CD4-positive, alpha-beta T cell (primary cell): ENCODE measurements around the gene HOOK2. TPM values are rescaled to one million over a fixed set of nuclear protein-coding genes. Genes with fewer than 3 reads are reported as not detected.

Experiments
- ATAC-seq: fragments of 200-7000 bp; cut with Tn5 transposase; one replicate; pipeline ENCODE4 v1.10.0; 2022; ENCODE audit warnings: mild to moderate bottlenecking; ENCODE audit not compliant: poor library complexity
- CTCF ChIA-PET: fragments of 350-600 bp; sonication (Branson Sonifier 250); formaldehyde crosslinking; loops from one replicate; lab custom pipeline; 2021; ENCODE audit warnings: antibody characterized with exemption, inconsistent platforms; lab: Charles Lee
- POLR2A ChIA-PET: fragments of 350-600 bp; sonication (Branson Sonifier 250); formaldehyde crosslinking; loops from one replicate; lab custom pipeline; 2021; ENCODE audit warnings: antibody characterized with exemption, inconsistent platforms; lab: Charles Lee
- DNase-seq, 14 experiments: peaks; one replicate each; pipeline ENCODE4 v3.0.0-alpha.2; 2013 to 2020; ENCODE audit warnings: mixed read lengths in 2 of 14
- H3K27ac ChIP-seq, 2 donors: one replicate each; pipeline versions ENCODE4 v1.5.1 to v1.7.0; 2013; ENCODE audit warnings: low read length in 2 of 2, low read depth in 1 of 2, mild to moderate bottlenecking in 1 of 2
- H3K27me3 ChIP-seq, 2 experiments: 1 replicate in 1 of 2; 2 replicates in 1 of 2; pipeline versions ENCODE4 v1.6.1 to v1.7.0; 2013; ENCODE audit warnings: low read length in 2 of 2, control low read depth in 1 of 2, mild to moderate bottlenecking in 1 of 2, moderate library complexity in 1 of 2; ENCODE audit not compliant: insufficient read depth in 2 of 2, control insufficient read depth in 1 of 2
- H3K36me3 ChIP-seq: one replicate; pipeline ENCODE4 v1.6.1; 2013; ENCODE audit warnings: low read length, control low read depth; ENCODE audit not compliant: insufficient read depth
- H3K4me1 ChIP-seq: one replicate; pipeline ENCODE4 v1.6.1; 2013; ENCODE audit warnings: low read length, control low read depth; ENCODE audit not compliant: insufficient read depth
- H3K4me3 ChIP-seq: one replicate; pipeline ENCODE4 v1.5.1; 2013; ENCODE audit warnings: mild to moderate bottlenecking, low read length, moderate library complexity
- H3K9me3 ChIP-seq, 2 experiments: 1 replicate in 1 of 2; 2 replicates in 1 of 2; pipeline versions ENCODE4 v1.6.1 to v1.7.0; 2013; ENCODE audit warnings: low read length in 2 of 2, mild to moderate bottlenecking in 2 of 2, control low read depth in 1 of 2, moderate library complexity in 1 of 2; ENCODE audit not compliant: control insufficient read depth in 1 of 2, insufficient read depth in 1 of 2
- H3K27ac Mint-ChIP-seq: one replicate; pipeline ENCODE4 v1.8.0; 2020; ENCODE audit warnings: mixed read lengths
- H3K27me3 Mint-ChIP-seq: one replicate; pipeline ENCODE4 v1.8.0; 2021; ENCODE audit warnings: mixed read lengths
- H3K36me3 Mint-ChIP-seq: one replicate; pipeline ENCODE4 v1.8.0; 2021; ENCODE audit warnings: low read depth, mixed read lengths
- H3K4me1 Mint-ChIP-seq: one replicate; pipeline ENCODE4 v1.8.0; 2021; ENCODE audit warnings: low read depth, mixed read lengths
- H3K4me3 Mint-ChIP-seq: one replicate; pipeline ENCODE4 v1.8.0; 2020; ENCODE audit warnings: mild to moderate bottlenecking, mixed read lengths
- H3K9me3 Mint-ChIP-seq: one replicate; pipeline ENCODE4 v1.8.0; 2020; ENCODE audit warnings: mixed read lengths
- CTCF ChIP-seq: fragments of 200-600 bp; IDR thresholded peaks from one replicate; pipeline ENCODE4 v1.8.0; 2022; ENCODE audit warnings: antibody characterized with exemption, mild to moderate bottlenecking
- intact Hi-C, 2 experiments: fragments of 100-400 bp; cut with DNase I in 1 of 2; cut with micrococcal nuclease in 1 of 2; formaldehyde crosslinking; loops; one replicate each; pipeline versions ENCODE4 v1.15.1 to v1.9.0; 2023 to 2025; cut with DNase I, micrococcal nuclease
- total RNA-seq, 174 experiments: library from RNA in 2 of 174; stranded (reverse) in 2 of 174; gene quantifications; one replicate each; pipeline ENCODE4 v1.2.3 and lab custom pipeline; 2021 to 2026

Gene HOOK2
- total RNA-seq, 2 experiments from 2014 or later = 14.8 to 17.0 TPM

GRCh38 chr19:12794196-12794941, 19.0 kb upstream of the HOOK2 start:
- intact Hi-C loops = loop anchor here in 1 of 2 experiments (5.0 kb wide), 1 partner anchor 127 kb away; the partner anchor contains the start of genes MAN2B1 and WDR83
- POLR2A ChIA-PET = interaction anchor here (0.9 to 8.3 kb wide), 8 partner anchors 12 to 154 kb away, joined by 3 to 348 read pairs (median 28); partner anchors contain the start of genes HOOK2, RNASEH2A, TNPO2 and TRIR
- H3K4me1 Mint-ChIP-seq = peaks cover 41% of the 10 kb centered on the region
- peak overlapping the region; percentile 99 to 100 for H3K27ac ChIP-seq
- peaks cover 13% of the 10 kb centered on the region for H3K27me3 Mint-ChIP-seq
- no peaks in the 10 kb centered on the region for H3K9me3 Mint-ChIP-seq
- H3K9me3 ChIP-seq = no peaks in the 10 kb centered on the region
- H3K36me3 ChIP-seq = peaks cover 18% of the 10 kb centered on the region
- H3K4me3 Mint-ChIP-seq = peak overlapping the region; percentile 86
- H3K36me3 Mint-ChIP-seq = peaks cover 47% of the 10 kb centered on the region
- H3K4me1 ChIP-seq = peaks cover 50% of the 10 kb centered on the region
- ATAC-seq (no peak), DNase-seq (peak in 2 of 14 experiments; percentile 21 to 68)
- H3K27me3 ChIP-seq = no peaks in the 10 kb centered on the region
- CTCF ChIA-PET = interaction anchor here (1.1 to 9.4 kb wide), 5 partner anchors 17 to 78 kb away, joined by 5 to 178 read pairs (median 14); partner anchors contain the start of gene HOOK2
- H3K4me3 ChIP-seq = peak overlapping the region; percentile 98
- TF ChIP-seq CTCF = no peak
- peak overlapping the region; percentile 99 for H3K27ac Mint-ChIP-seq

- H3K4me1 Mint-ChIP-seq = peaks cover 49% of the 10 kb centered on the region
- Histone ChIP-seq H3K4me1 (peaks cover 59% of the 10 kb centered on the region), H3K27me3 (no peaks in the 10 kb centered on the region), H3K36me3 (peaks cover 11% of the 10 kb centered on the region), H3K9me3 (no peaks in the 10 kb centered on the region), H3K4me3 (peak overlapping the region; percentile 98), H3K27ac (peak overlapping the region; percentile 99 to 100)
- H3K27me3 Mint-ChIP-seq = peaks cover 13% of the 10 kb centered on the region
- ATAC-seq = peak; percentile 48
- POLR2A ChIA-PET = interaction anchor here (0.8 to 8.3 kb wide), 18 partner anchors 8 to 1727 kb away, joined by 3 to 348 read pairs (median 14); partner anchors contain the start of genes GCDH, GET3, HOOK2 and PRDX2
- peak; percentile 87 to 98 (median 93) for DNase-seq
- CTCF ChIA-PET = interaction anchor here (1.1 to 9.4 kb wide), 4 partner anchors 11 to 33 kb away, joined by 5 to 178 read pairs (median 22); partner anchors contain the start of gene HOOK2
- H3K27ac Mint-ChIP-seq = peak overlapping the region; percentile 99
- no peak for TF ChIP-seq CTCF
- peak overlapping the region; percentile 97 for H3K4me3 Mint-ChIP-seq
- H3K9me3 Mint-ChIP-seq = no peaks in the 10 kb centered on the region
- peaks cover 47% of the 10 kb centered on the region for H3K36me3 Mint-ChIP-seq
- intact Hi-C loops = loop anchor here (1.0 to 5.0 kb wide), 2 partner anchors 11 to 126 kb away; partner anchors contain the start of genes MAN2B1 (in 1 of the 2) and WDR83 (in 1 of the 2)
Measured at GRCh38 chr19:12793290-12794195, 18.2 kb upstream of the HOOK2 start.
